A673 (cell line): ENCODE measurements around the gene NIFK.

Experiments used
- CTCF ChIP-seq: fragments of 300-800, 200-600 bp; sonication (generic); conservative IDR thresholded peaks from 2 replicates; pipeline ENCODE4 v1.5.1; 2017; ENCODE audit warnings: low read depth, mild to moderate bottlenecking, antibody characterized with exemption, low read length, moderate library complexity, mixed read lengths
- EZH2 ChIP-seq: fragments of 200-600 bp; sonication (generic); IDR thresholded peaks from 2 replicates; pipeline ENCODE4 v1.6.1; 2017; ENCODE audit warnings: borderline replicate concordance, low read depth, mild to moderate bottlenecking, mixed read lengths, antibody characterized with exemption, low read length; ENCODE audit not compliant: poor library complexity, severe bottlenecking

GRCh38 chr2:121695171-121695451, 41.6 kb downstream of the NIFK start:
- TF ChIP-seq CTCF (no peak), EZH2 (no peak)
